Activated CD4-positive, alpha-beta T cell treated with anti-CD3 and anti-CD28 coated beads for 48 hours (primary cell): Measurements from ENCODE around the gene CNTRL.
"Not testable (repeated sequence)": the region's sequence is repeated elsewhere in the genome, so short reads cannot be mapped to it uniquely, and the experiment has no call there.

Experiments
- DNase-seq: peaks from one replicate; pipeline ENCODE4 v3.0.0-alpha.2; 2020

Gene CNTRL

GRCh38 chr9:121133104-121133816 lies 58.5 kb downstream of the CNTRL start:
- peak; percentile 74 for DNase-seq

- no peak for DNase-seq
Measured at GRCh38 chr9:121135642-121136041, 60.9 kb downstream of the CNTRL start.

GRCh38 chr9:121138561-121138960 lies 63.8 kb downstream of the CNTRL start:
- DNase-seq: no peak

- no peak for DNase-seq
Measured at GRCh38 chr9:121138973-121139372, 64.2 kb downstream of the CNTRL start.

GRCh38 chr9:121140162-121140561 lies 65.4 kb downstream of the CNTRL start:
- DNase-seq: no peak

- no peak for DNase-seq
Measured at GRCh38 chr9:121141306-121141705, 66.6 kb downstream of the CNTRL start.

- no peak for DNase-seq
Measured at GRCh38 chr9:121141706-121142105, 67.0 kb downstream of the CNTRL start.

GRCh38 chr9:121143771-121144170 lies 69.0 kb downstream of the CNTRL start:
- DNase-seq: no peak

GRCh38 chr9:121144482-121144881 lies 69.7 kb downstream of the CNTRL start:
- no peak for DNase-seq

- no peak for DNase-seq
Measured at GRCh38 chr9:121150188-121150587, 75.4 kb downstream of the CNTRL start.

GRCh38 chr9:121153642-121154041 lies 78.9 kb downstream of the CNTRL start:
- DNase-seq: no peak

- DNase-seq: no peak
Measured at GRCh38 chr9:121154782-121155181, 80.0 kb downstream of the CNTRL start.

- DNase-seq: no peak
Measured at GRCh38 chr9:121156263-121156731, 81.5 kb downstream of the CNTRL start.

- no peak for DNase-seq
Measured at GRCh38 chr9:121157939-121158338, 83.2 kb downstream of the CNTRL start.

GRCh38 chr9:121160025-121160424 lies 85.3 kb downstream of the CNTRL start:
- no peak for DNase-seq

GRCh38 chr9:121168052-121168451 lies 93.3 kb downstream of the CNTRL start:
- DNase-seq: no peak

- DNase-seq: peak; percentile 21
Measured at GRCh38 chr9:121169094-121169601, 94.4 kb downstream of the CNTRL start.

GRCh38 chr9:121171236-121171635 lies 96.5 kb downstream of the CNTRL start:
- no peak for DNase-seq

- no peak for DNase-seq
Measured at GRCh38 chr9:121172726-121173487, 98.2 kb downstream of the CNTRL start.

GRCh38 chr9:121173501-121173900 lies 98.7 kb downstream of the CNTRL start:
- no peak for DNase-seq

- DNase-seq: no peak
Measured at GRCh38 chr9:121178676-121179372, 104.1 kb downstream of the CNTRL start.

- not testable (repeated sequence) for DNase-seq
Measured at GRCh38 chr9:121179373-121179721, 104.6 kb downstream of the CNTRL start.

- DNase-seq: no peak
Measured at GRCh38 chr9:121179930-121180681, 105.4 kb downstream of the CNTRL start.
